ENCODE results near the gene ANKRD36B.
"Not testable (repeated sequence)": the region's sequence is repeated elsewhere in the genome, so short reads cannot be mapped to it uniquely, and the experiment has no call there.

Gene ANKRD36B

GRCh38 chr2:97548536-97548935 lies 41.1 kb downstream of the ANKRD36B start:
- DNase-seq = not testable (repeated sequence)

DNA sequence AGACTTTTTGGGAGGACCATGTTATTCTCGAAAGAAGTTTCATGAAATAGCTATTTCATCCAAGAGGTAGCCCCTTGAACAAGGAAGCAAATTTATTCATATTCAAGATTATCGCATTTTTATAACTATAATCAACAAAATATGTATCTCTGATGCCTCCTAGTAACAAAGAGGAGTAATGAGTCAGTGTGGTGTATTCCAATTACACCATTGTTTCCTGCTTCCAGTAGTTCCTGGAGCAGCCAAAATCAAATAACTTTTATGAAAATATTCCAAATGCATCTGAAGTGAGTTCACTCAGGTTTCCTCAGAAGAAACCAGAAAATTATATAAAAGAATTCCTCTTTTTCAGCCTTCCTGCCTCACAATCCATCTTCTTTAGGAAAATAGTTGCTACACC lies 43.0 kb downstream of the ANKRD36B start:
- no peak for DNase-seq

- not testable (repeated sequence) for DNase-seq
Observed at GRCh38 chr2:97544911-97545310, 44.8 kb downstream of the ANKRD36B start.

- not testable (repeated sequence) for DNase-seq
Observed at GRCh38 chr2:97525904-97526303, 63.8 kb downstream of the ANKRD36B start.

- DNase-seq = not testable (repeated sequence)
Observed at GRCh38 chr2:97523816-97524215, 65.9 kb downstream of the ANKRD36B start.

GRCh38 chr2:97522916-97523555 lies 66.6 kb downstream of the ANKRD36B start:
- DNase-seq = not testable (repeated sequence)

- DNase-seq = not testable (repeated sequence)
Observed at GRCh38 chr2:97495651-97496050, 94.0 kb downstream of the ANKRD36B start.

DNA sequence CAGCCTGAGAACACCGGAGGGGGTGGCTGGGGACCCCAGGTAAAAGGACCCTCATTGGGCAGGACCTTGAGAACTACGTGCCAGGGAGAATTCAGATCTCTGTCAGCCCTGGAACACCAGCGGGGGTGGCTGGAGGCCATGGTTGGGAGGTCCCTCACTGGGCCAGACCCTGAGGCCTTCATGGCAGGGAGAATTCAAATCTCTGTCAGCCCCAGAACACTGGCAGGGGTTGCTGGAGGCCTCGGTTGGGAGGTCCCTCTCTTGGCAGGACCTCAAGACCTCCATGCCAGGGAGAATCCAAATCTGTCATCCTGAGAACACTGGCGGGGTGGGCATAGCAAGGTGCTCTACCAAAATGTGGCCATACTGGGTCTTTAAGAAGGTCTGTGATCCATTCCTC lies 99.5 kb downstream of the ANKRD36B start:
- DNase-seq = not testable (repeated sequence)
